Right lobe of liver (tissue), 6 donors: ENCODE results near the gene OLIG2. TPM values are rescaled to one million over a fixed set of nuclear protein-coding genes. Genes with fewer than 3 reads are reported as not detected.
A peak's percentile ranks its signal among the peaks of the same experiment; 100 is the strongest.

Source experiments
- ATAC-seq, 4 donors: fragments of 200-7000 bp; cut with Tn5 transposase; one replicate each; pipeline ENCODE4 v1.9.1; 2020; ENCODE audit warnings: mild to moderate bottlenecking in 4 of 4, moderate library complexity in 4 of 4
- DNase-seq, 3 donors: peaks; one replicate each; pipeline ENCODE4 v3.0.0-alpha.2; 2020
- H3K27ac ChIP-seq, 3 donors: fragments of 200-600 bp; one replicate each; pipeline ENCODE4 v1.8.0; 2022
- H3K27me3 ChIP-seq, 2 donors: fragments of 200-600 bp; one replicate each; pipeline ENCODE4 v1.8.0; 2022
- H3K36me3 ChIP-seq, 4 donors: fragments of 200-600 bp; sonication (generic) in 1 of 4; one replicate each; pipeline versions ENCODE4 v1.5.1 to v1.8.0; 2017 to 2022; ENCODE audit warnings: control low read depth in 1 of 4
- H3K4me1 ChIP-seq, 4 donors: fragments of 200-600 bp; sonication (generic) in 1 of 4; one replicate each; pipeline versions ENCODE4 v1.5.1 to v1.8.0; 2017 to 2022; ENCODE audit warnings: control low read depth in 1 of 4
- H3K4me3 ChIP-seq, 3 donors: fragments of 200-600 bp; one replicate each; pipeline ENCODE4 v1.8.0; 2022
- H3K9me3 ChIP-seq, 4 donors: fragments of 200-600 bp; sonication (generic) in 1 of 4; one replicate each; pipeline versions ENCODE4 v1.5.1 to v1.8.0; 2017 to 2022; ENCODE audit warnings: control low read depth in 1 of 4
- CTCF ChIP-seq, 4 donors: fragments of 200-600 bp in 3 of 4; fragments of 450-650 bp in 1 of 4; IDR thresholded peaks; one replicate each; pipeline versions ENCODE4 v1.5.1 to v1.8.0; 2016 to 2022; ENCODE audit warnings: antibody characterized with exemption in 4 of 4, mild to moderate bottlenecking in 2 of 4
- POLR2A ChIP-seq: fragments of 450-650 bp; IDR thresholded peaks from one replicate; pipeline ENCODE4 v1.6.1; 2017; ENCODE audit warnings: antibody characterized with exemption, mild to moderate bottlenecking
- WGBS: methylation state at CpG from one replicate; pipeline ENCODE4 v1.1.6; 2018; ENCODE audit warnings: low coverage, low lambda C conversion rate; ENCODE audit not compliant: insufficient coverage; ENCODE audit errors: missing lambda C conversion rate; 5-methylcytosine and 5-hydroxymethylcytosine counted together
- intact Hi-C, 2 donors: fragments of 100-400 bp; cut with DNase I; formaldehyde crosslinking; loops; one replicate each; pipeline versions ENCODE4 v1.11.2 to v1.14.1; 2022
- total RNA-seq, 6 experiments: library from RNA; depleted of rRNA in 2 of 6; stranded (reverse); fragments of >200 nt in 2 of 6; fragmentation: NEBNext Ultra II Directional in 3 of 6; extraction: Animal tissue kit (Norgen Biotek cat#: 25700) in 3 of 6; gene quantifications; one replicate each; pipeline versions ENCODE4 v1.1.0 to v1.2.4, GENCODE V29; 2016 to 2023
- donor health status: DM: no; HTN: yes; CAD: no.
- donor health status: DM: no; HTN: no; CAD: no.
- donor health status: DM: no; HTN: no; CAD: no.
- donor health status: DM: no; HTN: yes; CAD: no.
- donor health status: DM: no; HTN: yes; CAD: no.

Gene OLIG2
- total RNA-seq, 6 experiments from 2014 or later: not detected

- intact Hi-C loops: no loop called here
- no peak for TF ChIP-seq POLR2A
- TF ChIP-seq CTCF (IDR thresholded peaks at IDR 0.05): no peak
- peak in 1 of 3 donors; percentile 47 for DNase-seq
- Histone ChIP-seq H3K4me1 (peaks cover 0 to 20% (median 6%) of the 10 kb centered on the region in 4 donors), H3K36me3 (no peaks in the 10 kb centered on the region), H3K27ac (no peak overlapping the region), H3K27me3 (peaks cover 0 to 42% of the 10 kb centered on the region in 2 donors), H3K4me3 (peak overlapping the region in 2 of 3 donors; percentile 14 to 38), H3K9me3 (no peaks in the 10 kb centered on the region)
- ATAC-seq: peak in 2 of 4 donors; percentile 15 to 19
- WGBS: 0% methylated on average over 8 of the region's 69 CpGs
These were observed 45.4 kb downstream of the OLIG2 start for GRCh38 chr21:33070998-33071769.

GRCh38 chr21:33071770-33072306 lies 46.1 kb downstream of the OLIG2 start:
- no peak overlapping the region for H3K27ac ChIP-seq
- peaks cover 0 to 48% of the 10 kb centered on the region in 2 donors for H3K27me3 ChIP-seq
- H3K4me3 ChIP-seq: peak overlapping the region; percentile 14 to 38 (median 15)
- H3K9me3 ChIP-seq: no peaks in the 10 kb centered on the region
- intact Hi-C loops: no loop called here
- H3K4me1 ChIP-seq: peaks cover 0 to 20% (median 6%) of the 10 kb centered on the region in 4 donors
- DNase-seq (no peak), ATAC-seq (peak in 3 of 4 donors; percentile 21 to 41 (median 31))
- TF ChIP-seq CTCF (IDR thresholded peaks at IDR 0.05) (no peak), POLR2A (no peak)
- 2% methylated on average over 11 of the region's 38 CpGs for WGBS
- H3K36me3 ChIP-seq: no peaks in the 10 kb centered on the region

- ATAC-seq (no peak), DNase-seq (no peak)
- peaks cover 0 to 49% of the 10 kb centered on the region in 2 donors for H3K27me3 ChIP-seq
These were observed 47.9 kb downstream of the OLIG2 start for GRCh38 chr21:33073636-33074035.

GRCh38 chr21:33075128-33075527 lies 49.4 kb downstream of the OLIG2 start:
- 36% methylated on average over 8 of the region's 9 CpGs for WGBS
- intact Hi-C loops: no loop called here
- ATAC-seq: no peak
- TF ChIP-seq CTCF (IDR thresholded peaks at IDR 0.05) (no peak), POLR2A (no peak)
- Histone ChIP-seq H3K4me3 (no peak overlapping the region), H3K4me1 (peaks cover 0 to 13% (median 6%) of the 10 kb centered on the region in 4 donors), H3K27me3 (peaks cover 0 to 39% of the 10 kb centered on the region in 2 donors), H3K36me3 (no peaks in the 10 kb centered on the region), H3K9me3 (no peaks in the 10 kb centered on the region), H3K27ac (no peak overlapping the region)
- no peak for DNase-seq

More at GRCh38 chr21:33073636-33074035, 47.9 kb downstream of the OLIG2 start:
- intact Hi-C loops: no loop called here
- H3K27ac ChIP-seq: no peak overlapping the region
- H3K9me3 ChIP-seq: no peaks in the 10 kb centered on the region
- no peaks in the 10 kb centered on the region for H3K36me3 ChIP-seq
- H3K4me3 ChIP-seq: no peak overlapping the region
- H3K4me1 ChIP-seq: peaks cover 0 to 20% (median 6%) of the 10 kb centered on the region in 4 donors
- WGBS: 64% methylated on average over 4 of the region's 4 CpGs
- no peak for TF ChIP-seq CTCF (IDR thresholded peaks at IDR 0.05)
- TF ChIP-seq POLR2A: no peak
